ENCODE measurements around the gene GKAP1. TPM values are rescaled to one million over a fixed set of nuclear protein-coding genes. Genes with fewer than 3 reads are reported as not detected.

The GKAP1 gene
- total and polyA plus RNA-seq, 2 experiments from 2014 or later, result 5.0 to 5.7 TPM

- no peak overlapping the region for H3K27ac ChIP-seq
- no peaks in the 10 kb centered on the region for H3K79me2 ChIP-seq
- H2AFZ ChIP-seq, result no peak overlapping the region
- no peak for TF ChIP-seq EZH2 (IDR thresholded peaks at IDR 0.05; ENCODE audit: borderline replicate concordance)
- H3K27me3 ChIP-seq, result no peaks in the 10 kb centered on the region
- no peak overlapping the region for H3K4me3 ChIP-seq
- no peak for DNase-seq (ENCODE audit: low spot score)
- H4K20me1 ChIP-seq (ENCODE audit: insufficient read depth, poor library complexity, severe bottlenecking), result no peaks in the 10 kb centered on the region
- no peaks in the 10 kb centered on the region for H3K4me1 ChIP-seq (ENCODE audit: insufficient read depth)
- no peaks in the 10 kb centered on the region for H3K9me2 ChIP-seq (replicated peaks; ENCODE audit: insufficient read depth)
- no peaks in the 10 kb centered on the region for H3K36me3 ChIP-seq (replicated peaks; ENCODE audit: insufficient read depth, low read depth)
- no peaks in the 10 kb centered on the region for H3K9me3 ChIP-seq (ENCODE audit: low read depth)
- no peak overlapping the region for H3K4me2 ChIP-seq
These were observed 96.1 kb downstream of the GKAP1 start for GRCh38 chr9:83721509-83721908.

GRCh38 chr9:83715794-83716193 lies 101.8 kb downstream of the GKAP1 start:
- H3K9me3 ChIP-seq (ENCODE audit: low read depth), result no peaks in the 10 kb centered on the region
- no peaks in the 10 kb centered on the region for H3K4me1 ChIP-seq (ENCODE audit: insufficient read depth)
- H3K27me3 ChIP-seq, result no peaks in the 10 kb centered on the region
- DNase-seq (ENCODE audit: low spot score), result no peak
- no peaks in the 10 kb centered on the region for H3K9me2 ChIP-seq (replicated peaks; ENCODE audit: insufficient read depth)
- no peak overlapping the region for H2AFZ ChIP-seq
- no peaks in the 10 kb centered on the region for H3K79me2 ChIP-seq
- H3K27ac ChIP-seq, result no peak overlapping the region
- H3K4me3 ChIP-seq, result no peak overlapping the region
- no peaks in the 10 kb centered on the region for H4K20me1 ChIP-seq (ENCODE audit: insufficient read depth, poor library complexity, severe bottlenecking)
- H3K36me3 ChIP-seq (replicated peaks; ENCODE audit: insufficient read depth, low read depth), result no peaks in the 10 kb centered on the region
- no peak overlapping the region for H3K4me2 ChIP-seq
- TF ChIP-seq EZH2 (IDR thresholded peaks at IDR 0.05; ENCODE audit: borderline replicate concordance) (no peak), CTCF (IDR thresholded peaks at IDR 0.05; ENCODE audit: poor library complexity) (no peak), EZH2phosphoT487 (IDR thresholded peaks at IDR 0.05; ENCODE audit: low read depth, severe bottlenecking, unreplicated experiment) (no peak)

GRCh38 chr9:83715221-83715620 lies 102.3 kb downstream of the GKAP1 start:
- DNase-seq (ENCODE audit: low spot score), result no peak
- Histone ChIP-seq H3K27me3 (no peaks in the 10 kb centered on the region), H3K4me3 (no peak overlapping the region), H2AFZ (no peak overlapping the region), H3K27ac (no peak overlapping the region), H3K4me1 (ENCODE audit: insufficient read depth) (no peaks in the 10 kb centered on the region), H3K9me2 (replicated peaks; ENCODE audit: insufficient read depth) (no peaks in the 10 kb centered on the region), H3K79me2 (no peaks in the 10 kb centered on the region), H3K36me3 (replicated peaks; ENCODE audit: insufficient read depth, low read depth) (no peaks in the 10 kb centered on the region), H3K4me2 (no peak overlapping the region), H4K20me1 (ENCODE audit: insufficient read depth, poor library complexity, severe bottlenecking) (no peaks in the 10 kb centered on the region), H3K9me3 (ENCODE audit: low read depth) (no peaks in the 10 kb centered on the region)
- WGBS (ENCODE audit: low lambda C conversion rate, missing lambda C conversion rate), result 61% methylated on average over 1 of the region's 1 CpG
- TF ChIP-seq CTCF (IDR thresholded peaks at IDR 0.05; ENCODE audit: poor library complexity) (no peak), EZH2phosphoT487 (IDR thresholded peaks at IDR 0.05; ENCODE audit: low read depth, severe bottlenecking, unreplicated experiment) (no peak), EZH2 (IDR thresholded peaks at IDR 0.05; ENCODE audit: borderline replicate concordance) (no peak)

- H3K79me2 ChIP-seq, result no peaks in the 10 kb centered on the region
- TF ChIP-seq EZH2 (IDR thresholded peaks at IDR 0.05; ENCODE audit: borderline replicate concordance) (no peak), EZH2phosphoT487 (IDR thresholded peaks at IDR 0.05; ENCODE audit: low read depth, severe bottlenecking, unreplicated experiment) (no peak), CTCF (IDR thresholded peaks at IDR 0.05; ENCODE audit: poor library complexity) (no peak)
- no peaks in the 10 kb centered on the region for H3K9me2 ChIP-seq (replicated peaks; ENCODE audit: insufficient read depth)
- no peaks in the 10 kb centered on the region for H4K20me1 ChIP-seq (ENCODE audit: insufficient read depth, poor library complexity, severe bottlenecking)
- no peaks in the 10 kb centered on the region for H3K4me1 ChIP-seq (ENCODE audit: insufficient read depth)
- no peaks in the 10 kb centered on the region for H3K9me3 ChIP-seq (ENCODE audit: low read depth)
- H3K27ac ChIP-seq, result no peak overlapping the region
- no peak overlapping the region for H3K4me3 ChIP-seq
- no peaks in the 10 kb centered on the region for H3K27me3 ChIP-seq
- H3K36me3 ChIP-seq (replicated peaks; ENCODE audit: insufficient read depth, low read depth), result no peaks in the 10 kb centered on the region
- 83% methylated on average over 3 of the region's 3 CpGs for WGBS (ENCODE audit: low lambda C conversion rate, missing lambda C conversion rate)
- H2AFZ ChIP-seq, result no peak overlapping the region
- H3K4me2 ChIP-seq, result no peak overlapping the region
- DNase-seq (ENCODE audit: low spot score), result no peak
These were observed 103.2 kb downstream of the GKAP1 start for GRCh38 chr9:83714329-83714728.
